Cardiac muscle cell (in vitro differentiated cells and primary cell): ENCODE measurements around the gene UBE2Q2. TPM values are rescaled to one million over a fixed set of nuclear protein-coding genes. Genes with fewer than 3 reads are reported as not detected.
"Not testable (repeated sequence)": the region's sequence is repeated elsewhere in the genome, so short reads cannot be mapped to it uniquely, and the experiment has no call there.

ENCODE experiments used
- DNase-seq, 2 donors: peaks; one replicate each; pipeline versions ENCODE4 v3.0.0 to v3.0.0-alpha.2; 2010 to 2017; ENCODE audit warnings: low read depth in 1 of 2, low spot score in 1 of 2
- H3K27ac ChIP-seq: fragments of 200-600 bp; sonication (generic); 2 replicates; pipeline ENCODE4 v1.5.1; 2016
- H3K27me3 ChIP-seq: fragments of 200-600 bp; sonication (generic); 2 replicates; pipeline ENCODE4 v1.6.0; 2016; ENCODE audit warnings: control low read depth
- H3K36me3 ChIP-seq: fragments of 200-600 bp; sonication (generic); 2 replicates; pipeline ENCODE4 v1.5.1; 2016; ENCODE audit warnings: control low read depth
- H3K4me1 ChIP-seq: fragments of 200-600 bp; sonication (generic); 2 replicates; pipeline ENCODE4 v1.8.1; 2017; ENCODE audit warnings: low read depth, mild to moderate bottlenecking, mixed run types
- H3K4me3 ChIP-seq: fragments of 200-600 bp; sonication (generic); 2 replicates; pipeline ENCODE4 v1.5.1; 2016; ENCODE audit warnings: mild to moderate bottlenecking
- H3K9me3 ChIP-seq: fragments of 200-600 bp; sonication (generic); 2 replicates; pipeline ENCODE4 v1.5.1; 2017; ENCODE audit warnings: low read depth, mild to moderate bottlenecking, control low read depth
- polyA plus RNA-seq: library from polyadenylated mRNA; unstranded; fragments of >200 nt; fragmentation: Nextera tagmentation; extraction: Ambion mirVana; gene quantifications from 2 replicates; pipeline ENCODE4 v1.2.1, GENCODE V29; 2016
- total RNA-seq: library from RNA; depleted of rRNA; stranded (reverse); fragments of >200 nt; gene quantifications from 2 replicates; pipeline ENCODE4 v1.2.3, GENCODE V29; 2016
- TF ChIP-seq, protein P1 (sequence below): IDR thresholded peaks from 2 replicates; pipeline ENCODE4 v1.5.1; 2012; ENCODE audit warnings: low read depth, mild to moderate bottlenecking, low read length

The UBE2Q2 gene
- total and polyA plus RNA-seq, 2 experiments from 2014 or later, result 33.7 to 36.7 TPM

DNA sequence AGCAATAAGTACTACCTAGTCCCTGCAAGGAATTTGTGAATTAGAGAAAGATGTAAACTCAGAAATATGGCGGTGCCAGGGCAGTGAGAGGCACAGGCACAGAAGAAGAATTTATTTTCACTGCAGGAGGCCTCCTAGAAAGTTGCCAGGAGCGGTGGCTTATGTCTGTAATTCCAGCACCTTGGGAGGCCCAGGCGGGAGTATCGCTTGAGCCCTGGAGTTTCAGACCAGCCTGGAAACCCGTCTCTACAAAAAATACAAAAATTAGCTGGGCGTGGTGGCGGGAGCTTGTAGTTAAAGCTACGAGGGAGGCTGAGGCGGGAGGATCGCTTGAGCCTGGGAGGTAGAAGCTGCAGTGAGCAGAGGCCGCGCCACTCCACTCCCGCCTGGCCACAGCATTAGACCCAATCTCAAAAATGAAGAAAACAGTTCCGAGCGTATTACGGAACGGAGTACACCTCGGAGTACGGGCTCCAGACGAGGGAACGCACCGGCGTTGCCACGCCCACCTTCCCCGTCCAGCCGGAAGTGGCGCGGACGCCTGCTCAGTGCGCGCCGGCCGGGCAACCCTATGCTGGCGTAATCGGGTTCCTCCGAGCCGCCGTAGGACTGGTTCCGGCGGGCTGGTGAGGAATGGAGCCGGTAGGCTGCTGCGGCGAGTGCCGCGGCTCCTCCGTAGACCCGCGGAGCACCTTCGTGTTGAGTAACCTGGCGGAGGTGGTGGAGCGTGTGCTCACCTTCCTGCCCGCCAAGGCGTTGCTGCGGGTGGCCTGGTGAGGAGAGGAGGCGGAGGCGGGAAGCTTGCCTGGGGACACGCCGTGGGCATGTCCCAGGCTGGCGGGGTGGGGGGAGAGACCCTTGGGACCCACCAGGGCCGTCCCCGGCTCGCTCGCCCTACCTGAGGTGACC, 60.3 kb downstream of the UBE2Q2 start, which contains the start of gene FBXO22:
Gene FBXO22, plus strand, starts transcription at position 548 of the 909 bp plus-strand sequence. Its CDS starts 86 bp downstream, at position 634.
- TF ChIP-seq, protein P1, sequence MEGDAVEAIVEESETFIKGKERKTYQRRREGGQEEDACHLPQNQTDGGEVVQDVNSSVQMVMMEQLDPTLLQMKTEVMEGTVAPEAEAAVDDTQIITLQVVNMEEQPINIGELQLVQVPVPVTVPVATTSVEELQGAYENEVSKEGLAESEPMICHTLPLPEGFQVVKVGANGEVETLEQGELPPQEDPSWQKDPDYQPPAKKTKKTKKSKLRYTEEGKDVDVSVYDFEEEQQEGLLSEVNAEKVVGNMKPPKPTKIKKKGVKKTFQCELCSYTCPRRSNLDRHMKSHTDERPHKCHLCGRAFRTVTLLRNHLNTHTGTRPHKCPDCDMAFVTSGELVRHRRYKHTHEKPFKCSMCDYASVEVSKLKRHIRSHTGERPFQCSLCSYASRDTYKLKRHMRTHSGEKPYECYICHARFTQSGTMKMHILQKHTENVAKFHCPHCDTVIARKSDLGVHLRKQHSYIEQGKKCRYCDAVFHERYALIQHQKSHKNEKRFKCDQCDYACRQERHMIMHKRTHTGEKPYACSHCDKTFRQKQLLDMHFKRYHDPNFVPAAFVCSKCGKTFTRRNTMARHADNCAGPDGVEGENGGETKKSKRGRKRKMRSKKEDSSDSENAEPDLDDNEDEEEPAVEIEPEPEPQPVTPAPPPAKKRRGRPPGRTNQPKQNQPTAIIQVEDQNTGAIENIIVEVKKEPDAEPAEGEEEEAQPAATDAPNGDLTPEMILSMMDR, result no peak
- peaks cover 2% of the 10 kb centered on the region for H3K36me3 ChIP-seq
- peaks cover 15% of the 10 kb centered on the region for H3K4me1 ChIP-seq
- no peaks in the 10 kb centered on the region for H3K27me3 ChIP-seq
- no peaks in the 10 kb centered on the region for H3K9me3 ChIP-seq
- H3K4me3 ChIP-seq, result peak within 1 kb of the TSS; percentile 70
- peak within 1 kb of the TSS; percentile 86 for H3K27ac ChIP-seq
- DNase-seq, result peak; percentile 95 to 96

DNA sequence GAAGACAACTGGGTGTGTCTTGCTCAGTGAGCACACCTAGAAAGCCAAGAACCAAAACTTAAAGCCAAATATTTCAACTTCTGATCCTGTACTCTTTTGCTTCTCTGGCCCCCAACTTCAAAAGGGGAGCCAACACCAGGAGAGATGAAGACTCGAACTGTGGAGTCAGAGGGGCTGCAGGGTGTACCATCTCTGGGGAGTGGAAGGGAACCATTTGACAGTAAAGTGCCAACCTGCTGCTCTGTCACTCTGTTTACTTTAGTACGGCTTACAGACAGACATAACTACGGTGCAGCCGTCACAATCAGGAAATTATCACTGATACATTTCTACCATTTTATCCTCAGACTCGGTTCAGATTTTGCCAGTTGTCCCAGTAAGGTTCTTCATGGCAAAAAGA, 62.0 kb downstream of the UBE2Q2 start:
- peaks cover 15% of the 10 kb centered on the region for H3K4me1 ChIP-seq
- TF ChIP-seq, protein P1, result no peak
- H3K36me3 ChIP-seq, result no peaks in the 10 kb centered on the region
- no peaks in the 10 kb centered on the region for H3K27me3 ChIP-seq
- H3K4me3 ChIP-seq, result no peak overlapping the region
- H3K27ac ChIP-seq, result no peak overlapping the region
- no peaks in the 10 kb centered on the region for H3K9me3 ChIP-seq
- DNase-seq, result no peak

DNA sequence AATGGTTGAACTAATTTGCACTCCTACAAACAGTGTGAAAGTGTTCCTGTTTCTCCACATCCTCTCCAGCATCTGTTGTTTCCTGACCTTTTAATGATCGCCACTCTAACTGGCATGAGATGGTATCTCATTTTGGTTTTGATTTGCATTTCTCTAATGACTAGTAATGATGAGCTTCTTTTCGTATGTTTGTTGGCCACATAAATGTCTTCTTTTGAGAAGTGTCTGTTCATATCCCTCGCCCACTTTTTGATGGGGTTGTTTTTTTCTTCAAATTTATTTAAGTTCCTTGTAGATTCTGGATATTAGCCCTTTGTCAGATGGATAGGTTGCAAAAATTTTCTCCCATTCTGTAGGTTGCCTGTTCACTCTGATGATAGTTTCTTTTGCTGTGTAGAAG, 67.1 kb downstream of the UBE2Q2 start:
- H3K27ac ChIP-seq, DNase-seq, H3K9me3 ChIP-seq, H3K4me1 ChIP-seq, H3K27me3 ChIP-seq, H3K4me3 ChIP-seq: not testable (repeated sequence)
- peaks cover 14% of the 10 kb centered on the region for H3K36me3 ChIP-seq

DNA sequence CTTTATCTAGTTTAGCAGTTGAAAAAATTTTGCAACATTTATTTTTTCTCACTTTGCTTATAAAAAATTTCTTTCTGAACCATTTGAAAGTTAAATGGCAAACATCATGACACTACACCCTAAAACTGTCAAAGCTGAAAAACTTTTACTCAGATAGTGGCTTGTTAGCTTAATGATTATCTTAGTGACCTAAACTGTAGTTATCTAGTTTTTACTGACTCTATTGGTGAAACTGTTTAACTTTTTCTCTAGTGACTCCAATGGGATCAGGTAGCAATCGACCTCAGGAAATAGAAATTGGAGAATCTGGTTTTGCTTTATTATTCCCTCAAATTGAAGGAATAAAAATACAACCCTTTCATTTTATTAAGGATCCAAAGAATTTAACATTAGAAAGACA, 73.7 kb downstream of the UBE2Q2 start:
- peaks cover 23% of the 10 kb centered on the region for H3K36me3 ChIP-seq
- peaks cover 5% of the 10 kb centered on the region for H3K4me1 ChIP-seq
- no peak overlapping the region for H3K4me3 ChIP-seq
- no peaks in the 10 kb centered on the region for H3K9me3 ChIP-seq
- DNase-seq, result no peak
- TF ChIP-seq, protein P1, result no peak
- H3K27ac ChIP-seq, result no peak overlapping the region
- H3K27me3 ChIP-seq, result no peaks in the 10 kb centered on the region

DNA sequence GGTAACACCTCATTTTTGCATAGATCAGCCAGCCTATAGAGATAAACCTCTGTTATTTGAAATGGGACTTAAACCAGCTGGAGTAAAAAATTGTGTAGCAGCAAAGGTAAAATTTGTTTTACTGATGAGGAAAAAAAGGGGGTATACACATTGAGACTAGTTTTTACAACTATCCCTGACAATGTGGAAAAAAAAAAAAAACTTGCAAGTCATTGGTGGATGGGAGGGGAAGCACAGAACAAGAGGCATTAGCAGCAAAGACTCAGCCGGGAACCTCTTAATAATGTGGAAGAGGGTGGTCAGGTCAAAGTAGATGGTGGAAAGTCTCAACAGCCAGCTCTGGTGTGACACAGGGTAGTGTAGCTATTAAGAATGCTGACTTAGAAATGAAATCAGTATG, 74.9 kb downstream of the UBE2Q2 start:
- H3K4me3 ChIP-seq, result no peak overlapping the region
- no peak overlapping the region for H3K27ac ChIP-seq
- peaks cover 5% of the 10 kb centered on the region for H3K4me1 ChIP-seq
- TF ChIP-seq, protein P1, result no peak
- peaks cover 23% of the 10 kb centered on the region for H3K36me3 ChIP-seq
- H3K9me3 ChIP-seq, result no peaks in the 10 kb centered on the region
- no peak for DNase-seq
- H3K27me3 ChIP-seq, result no peaks in the 10 kb centered on the region

DNA sequence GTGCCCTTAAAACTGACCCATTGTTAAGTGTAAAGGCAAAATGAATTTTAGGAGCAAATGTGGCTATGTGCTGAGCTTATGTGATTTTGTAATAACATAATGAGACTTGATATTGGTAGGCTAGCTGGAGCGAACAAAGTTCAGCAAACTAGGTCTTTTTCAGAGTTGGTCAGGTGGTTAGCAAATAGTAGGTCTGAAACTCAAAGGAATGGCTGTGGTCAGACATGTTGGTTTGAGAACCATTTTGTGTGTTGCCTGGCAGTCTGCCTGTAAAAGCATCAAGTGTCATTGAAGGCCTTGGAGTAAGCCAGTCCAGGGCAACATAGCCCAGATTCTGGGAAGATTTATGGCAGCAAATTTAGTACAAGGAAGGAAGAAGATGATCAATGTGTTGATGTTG, 76.8 kb downstream of the UBE2Q2 start:
- DNase-seq, result no peak

More for the DNA sequence above, 76.8 kb downstream of the UBE2Q2 start:
- H3K4me3 ChIP-seq, result no peak overlapping the region
- TF ChIP-seq, protein P1, result no peak
- H3K27ac ChIP-seq, result no peak overlapping the region
- H3K36me3 ChIP-seq, result peaks cover 9% of the 10 kb centered on the region
- no peaks in the 10 kb centered on the region for H3K27me3 ChIP-seq
- H3K9me3 ChIP-seq, result no peaks in the 10 kb centered on the region
- H3K4me1 ChIP-seq, result peaks cover 11% of the 10 kb centered on the region
